ENCODE results near the gene RARA.
A peak's percentile ranks its signal among the peaks of the same experiment; 100 is the strongest.

Gene RARA

GRCh38 chr17:40329839-40330794 lies 21.1 kb downstream of the RARA start:
- DNase-seq = no peak

- DNase-seq = no peak
Measured at GRCh38 chr17:40330850-40331470, 22.0 kb downstream of the RARA start.

- no peak for DNase-seq
Measured at GRCh38 chr17:40331743-40332641, 23.0 kb downstream of the RARA start.

- DNase-seq = no peak
Measured at GRCh38 chr17:40333781-40334448, 24.9 kb downstream of the RARA start.

- no peak for DNase-seq
Measured at GRCh38 chr17:40335620-40336019, 26.6 kb downstream of the RARA start.

- no peak for DNase-seq
Measured at GRCh38 chr17:40337351-40337750, 28.4 kb downstream of the RARA start.

GRCh38 chr17:40338058-40338457 lies 29.1 kb downstream of the RARA start:
- DNase-seq = no peak

- no peak for DNase-seq
Measured at GRCh38 chr17:40338941-40339649, 30.1 kb downstream of the RARA start.

- DNase-seq = no peak
Measured at GRCh38 chr17:40340327-40340726, 31.3 kb downstream of the RARA start.

- peak; percentile 90 for DNase-seq
Measured at GRCh38 chr17:40340880-40341807, 32.2 kb downstream of the RARA start.

- peak; percentile 24 for DNase-seq
Measured at GRCh38 chr17:40341808-40342503, 33.0 kb downstream of the RARA start.

- no peak for DNase-seq
Measured at GRCh38 chr17:40342504-40343218, 33.7 kb downstream of the RARA start.

GRCh38 chr17:40343219-40344119 lies 34.5 kb downstream of the RARA start:
- DNase-seq = no peak

- no peak for DNase-seq
Measured at GRCh38 chr17:40344421-40345160, 35.6 kb downstream of the RARA start.

GRCh38 chr17:40345161-40345993 lies 36.4 kb downstream of the RARA start:
- DNase-seq = peak; percentile 35

GRCh38 chr17:40345994-40346764 lies 37.2 kb downstream of the RARA start:
- DNase-seq = no peak
